GM12801 (cell line): ENCODE results near the gene MORN1.

Source experiments
- CTCF ChIP-seq: IDR thresholded peaks from one replicate; pipeline ENCODE4 v1.5.1; 2011; ENCODE audit warnings: control low read depth; ENCODE audit not compliant: insufficient read length; ENCODE audit errors: extremely low read depth

Gene MORN1

GRCh38 chr1:2330519-2331199 is 60.7 kb downstream of the MORN1 start:
- TF ChIP-seq CTCF = no peak

- TF ChIP-seq CTCF = no peak
These were observed 61.3 kb downstream of the MORN1 start for GRCh38 chr1:2330035-2330434.

- TF ChIP-seq CTCF = no peak
These were observed 62.5 kb downstream of the MORN1 start for GRCh38 chr1:2328676-2329455.

GRCh38 chr1:2327841-2328240 is 63.5 kb downstream of the MORN1 start:
- TF ChIP-seq CTCF = no peak

- no peak for TF ChIP-seq CTCF
These were observed 64.8 kb downstream of the MORN1 start for GRCh38 chr1:2326524-2326923.

- no peak for TF ChIP-seq CTCF
These were observed 66.6 kb downstream of the MORN1 start for GRCh38 chr1:2324553-2325366.

GRCh38 chr1:2323451-2323974 is 67.8 kb downstream of the MORN1 start:
- no peak for TF ChIP-seq CTCF
